Panc1 (cell line): Measurements from ENCODE around the gene CBY2. TPM values are rescaled to one million over a fixed set of nuclear protein-coding genes. Genes with fewer than 3 reads are reported as not detected.

ENCODE experiments used
- ATAC-seq: fragments of 200-7000 bp; cut with Tn5 transposase; 2 replicates; pipeline ENCODE4 v1.9.1; 2020; ENCODE audit warnings: mild to moderate bottlenecking, moderate library complexity
- BruUV-seq: library from RNA; stranded (reverse); fragments of 400-500 nt; replicated peaks from 2 replicates; lab custom pipeline; 2021; lab: Mats Ljungman, UMichigan
- CTCF ChIA-PET: fragments of 300-600 bp; sonication (Branson Sonifier 250); formaldehyde crosslinking; loops from one replicate; lab custom pipeline; 2022; ENCODE audit warnings: antibody characterized with exemption; lab: Charles Lee
- POLR2A ChIA-PET: fragments of 300-600 bp; sonication (Branson Sonifier 250); formaldehyde crosslinking; loops from one replicate; lab custom pipeline; 2022; ENCODE audit warnings: antibody characterized with exemption; lab: Charles Lee
- DNase-seq: peaks from one replicate; pipeline ENCODE4 v3.0.0-alpha.2; 2010; ENCODE audit warnings: low read depth, low spot score
- H3K27ac ChIP-seq: 2 replicates; pipeline ENCODE4 v1.5.1; 2011; ENCODE audit warnings: mild to moderate bottlenecking, low read length, inconsistent platforms
- H3K27me3 ChIP-seq: fragments of 200-500 bp; sonication (Bioruptor generic); 2 replicates; pipeline ENCODE4 v1.6.0; 2014; ENCODE audit warnings: low read length, inconsistent platforms; ENCODE audit not compliant: control insufficient read depth, insufficient read depth
- H3K36me3 ChIP-seq: fragments of 200-500 bp; sonication (Bioruptor generic); 2 replicates; pipeline ENCODE4 v1.5.1; 2014; ENCODE audit warnings: inconsistent platforms, mild to moderate bottlenecking, low read length, moderate library complexity; ENCODE audit not compliant: control insufficient read depth, insufficient read depth
- H3K4me1 ChIP-seq: 2 replicates; pipeline ENCODE4 v1.5.1; 2011; ENCODE audit warnings: inconsistent platforms, mild to moderate bottlenecking, low read length, moderate library complexity; ENCODE audit not compliant: control insufficient read depth, insufficient read depth
- H3K4me3 ChIP-seq, 2 experiments: 2 replicates each; pipeline ENCODE4 v1.5.1; 2011 to 2012; ENCODE audit warnings: low read depth in 2 of 2, low read length in 2 of 2, mild to moderate bottlenecking in 2 of 2, inconsistent platforms in 1 of 2, moderate library complexity in 1 of 2
- H3K9me3 ChIP-seq: fragments of 200-500 bp; sonication (Bioruptor generic); 2 replicates; pipeline ENCODE4 v1.5.1; 2014; ENCODE audit warnings: low read depth, mild to moderate bottlenecking, inconsistent platforms, low read length, moderate library complexity; ENCODE audit not compliant: control insufficient read depth, insufficient read depth
- CTCF ChIP-seq: fragments of 450-650 bp; IDR thresholded peaks from 2 replicates; pipeline ENCODE4 v1.5.1; 2017; ENCODE audit warnings: mild to moderate bottlenecking
- POLR2AphosphoS5 ChIP-seq: IDR thresholded peaks from 2 replicates; pipeline ENCODE4 v1.6.1; 2012; ENCODE audit warnings: mild to moderate bottlenecking, low read depth, low read length, moderate library complexity
- REST ChIP-seq, 2 experiments: IDR thresholded peaks; 2 replicates each; pipeline ENCODE4 v1.6.1; 2011 to 2012; ENCODE audit warnings: low read depth in 2 of 2, control low read depth in 1 of 2, low read length in 1 of 2, mild to moderate bottlenecking in 1 of 2, moderate library complexity in 1 of 2; ENCODE audit not compliant: insufficient read depth in 1 of 2
- SIN3A ChIP-seq: IDR thresholded peaks from 2 replicates; pipeline ENCODE4 v1.6.1; 2012; ENCODE audit warnings: low read depth, mild to moderate bottlenecking, low read length, moderate library complexity, borderline replicate concordance; ENCODE audit not compliant: insufficient read depth
- TCF7L2 ChIP-seq: IDR thresholded peaks from 2 replicates; pipeline ENCODE4 v1.6.1; 2011; ENCODE audit warnings: mild to moderate bottlenecking, low read depth, low read length, inconsistent platforms
- in situ Hi-C: cut with HindIII; loops from 2 replicates; pipeline ENCODE4 v1.10.0; 2016; ENCODE audit warnings: low sequenced_read_pairs, low pct_unique_long_range_greater_than_20kb
- intact Hi-C: fragments of 100-400 bp; cut with micrococcal nuclease; formaldehyde crosslinking; loops from one replicate; pipeline ENCODE4 v1.10.0; 2022; ENCODE audit not compliant: unreplicated experiment
- total RNA-seq: library from RNA; stranded (reverse); gene quantifications from one replicate; pipeline ENCODE4 v1.2.1, GENCODE V29; 2021; ENCODE audit not compliant: unreplicated experiment

The CBY2 gene
- total RNA-seq, 1 experiment from 2014 or later, result not detected

- in situ Hi-C loops, result no loop called here
- no peaks in the 10 kb centered on the region for H3K9me3 ChIP-seq
- H3K36me3 ChIP-seq, result no peaks in the 10 kb centered on the region
- POLR2A ChIA-PET, result no interaction called here
- ATAC-seq, result no peak
- no TSS peak for BruUV-seq
- peaks cover 3% of the 10 kb centered on the region for H3K27me3 ChIP-seq
- H3K4me3 ChIP-seq, result no peak overlapping the region
- no peak for DNase-seq
- no peak for TF ChIP-seq TCF7L2
- TF ChIP-seq POLR2AphosphoS5, result no peak
- TF ChIP-seq SIN3A, result no peak
- TF ChIP-seq REST (IDR thresholded peaks at IDR 0.05; ENCODE audit: insufficient read depth in 1 of 2, low read depth in 2 of 2, low read length in 1 of 2), result no peak
- no peak for TF ChIP-seq CTCF
- H3K27ac ChIP-seq, result no peak overlapping the region
- no peaks in the 10 kb centered on the region for H3K4me1 ChIP-seq
- intact Hi-C loops, result no loop called here
- CTCF ChIA-PET, result no interaction called here
These were observed 45.0 kb downstream of the CBY2 start for GRCh38 chr13:45747071-45747470.

- H3K4me1 ChIP-seq, result no peaks in the 10 kb centered on the region
- H3K4me3 ChIP-seq, result no peak overlapping the region
- no peak overlapping the region for H3K27ac ChIP-seq
- ChIA-PET CTCF (no interaction called here), POLR2A (no interaction called here)
- H3K9me3 ChIP-seq, result no peaks in the 10 kb centered on the region
- no TSS peak for BruUV-seq
- in situ Hi-C loops (no loop called here), intact Hi-C loops (no loop called here)
- H3K36me3 ChIP-seq, result no peaks in the 10 kb centered on the region
- H3K27me3 ChIP-seq, result peaks cover 3% of the 10 kb centered on the region
- ATAC-seq (no peak), DNase-seq (no peak)
- TF ChIP-seq POLR2AphosphoS5, result no peak
These were observed 47.0 kb downstream of the CBY2 start for GRCh38 chr13:45748941-45749759.

- ChIA-PET POLR2A (no interaction called here), CTCF (no interaction called here)
- Histone ChIP-seq H3K36me3 (no peaks in the 10 kb centered on the region), H3K27ac (no peak overlapping the region), H3K4me1 (no peaks in the 10 kb centered on the region), H3K27me3 (peaks cover 3% of the 10 kb centered on the region), H3K4me3 (no peak overlapping the region), H3K9me3 (no peaks in the 10 kb centered on the region)
- DNase-seq, result no peak
- TF ChIP-seq CTCF (no peak), POLR2AphosphoS5 (no peak), TCF7L2 (no peak), SIN3A (no peak), REST (IDR thresholded peaks at IDR 0.05; ENCODE audit: insufficient read depth in 1 of 2, low read depth in 2 of 2, low read length in 1 of 2) (no peak)
- intact Hi-C loops (no loop called here), in situ Hi-C loops (no loop called here)
- BruUV-seq, result no TSS peak
- ATAC-seq, result no peak
These were observed 48.4 kb downstream of the CBY2 start for GRCh38 chr13:45750566-45750965.
